ENCODE measurements around the gene DNPEP.

DNPEP gene

GRCh38 chr2:219434718-219435525 is 47.2 kb upstream of the DNPEP start, which contains the start of gene SPEG:
SPEG (plus strand) TSS chr2:219434843; CDS start chr2:219434978, 135 bp downstream.
- Histone ChIP-seq H3K9me3 (ENCODE audit: insufficient read depth, low read depth, low read length) (no peaks in the 10 kb centered on the region), H3K79me1 (ENCODE audit: low read length) (no peaks in the 10 kb centered on the region), H2BK5ac (ENCODE audit: low read depth, low read length, poor library complexity) (no peak within 1 kb of the TSS)

GRCh38 chr2:219434468-219434717 is 46.7 kb upstream of the DNPEP start:
- Histone ChIP-seq H4K91ac (ENCODE audit: low read depth, low read length) (peak overlapping the region; percentile 20), H4K12ac (ENCODE audit: low read depth, low read length) (peak overlapping the region; percentile 26), H3K79me1 (ENCODE audit: low read length) (no peaks in the 10 kb centered on the region), H3K18ac (ENCODE audit: low read length) (no peak overlapping the region), H3K27me3 (ENCODE audit: insufficient read depth, low read length) (peaks cover 11% of the 10 kb centered on the region), H3K14ac (ENCODE audit: low read length) (no peak overlapping the region), H3K4me3 (ENCODE audit: low read depth, low read length) (no peak overlapping the region), H3K4ac (ENCODE audit: low read depth, low read length) (no peak overlapping the region), H3K4me2 (ENCODE audit: low read length) (peak overlapping the region; percentile 38), H3K9ac (ENCODE audit: low read length) (no peak overlapping the region), H4K8ac (ENCODE audit: low read depth, low read length) (peak overlapping the region; percentile 22), H2BK12ac (ENCODE audit: low read length) (no peak overlapping the region), H2BK5ac (ENCODE audit: low read depth, low read length, poor library complexity) (no peak overlapping the region), H3K36me3 (ENCODE audit: control insufficient read depth in 1 of 2, insufficient read depth in 2 of 2, low read length in 2 of 2) (no peaks in the 10 kb centered on the region), H3K27ac (ENCODE audit: low read depth, low read length) (no peak overlapping the region), H3K79me2 (ENCODE audit: control insufficient read depth, insufficient read depth, low read length, poor library complexity) (no peaks in the 10 kb centered on the region), H2AK5ac (ENCODE audit: low read length) (no peak overlapping the region), H3K9me3 (ENCODE audit: insufficient read depth, low read depth, low read length) (no peaks in the 10 kb centered on the region), H3K4me1 (ENCODE audit: control insufficient read depth in 1 of 2, insufficient read depth in 2 of 2, low read length in 2 of 2) (peaks cover 2 to 11% of the 10 kb centered on the region in 2 experiments), H2AFZ (ENCODE audit: insufficient read depth, low read length, poor library complexity) (peak overlapping the region; percentile 8), H3K23ac (ENCODE audit: low read length) (no peak overlapping the region), H2BK120ac (ENCODE audit: insufficient read depth, low read length, poor library complexity) (no peak overlapping the region)
- WGBS (ENCODE audit: extremely low coverage, insufficient coverage, insufficient read length): no CpG with 5 or more reads among the region's 9 CpGs
- no peak for DNase-seq

More at GRCh38 chr2:219434718-219435525, 47.2 kb upstream of the DNPEP start, which contains the start of gene SPEG:
- Histone ChIP-seq H3K23ac (ENCODE audit: low read length) (no peak within 1 kb of the TSS), H3K36me3 (ENCODE audit: control insufficient read depth in 1 of 2, insufficient read depth in 2 of 2, low read length in 2 of 2) (no peaks in the 10 kb centered on the region), H4K12ac (ENCODE audit: low read depth, low read length) (peak within 1 kb of the TSS; percentile 26), H3K79me2 (ENCODE audit: control insufficient read depth, insufficient read depth, low read length, poor library complexity) (no peaks in the 10 kb centered on the region), H3K9ac (ENCODE audit: low read length) (no peak within 1 kb of the TSS), H3K27me3 (ENCODE audit: insufficient read depth, low read length) (peaks cover 11% of the 10 kb centered on the region), H4K8ac (ENCODE audit: low read depth, low read length) (peak within 1 kb of the TSS; percentile 22), H3K27ac (ENCODE audit: low read depth, low read length) (no peak within 1 kb of the TSS), H2AFZ (ENCODE audit: insufficient read depth, low read length, poor library complexity) (peak within 1 kb of the TSS; percentile 8), H2AK5ac (ENCODE audit: low read length) (peak within 1 kb of the TSS; percentile 51), H2BK12ac (ENCODE audit: low read length) (no peak within 1 kb of the TSS), H3K18ac (ENCODE audit: low read length) (no peak within 1 kb of the TSS), H3K4ac (ENCODE audit: low read depth, low read length) (no peak within 1 kb of the TSS), H3K4me3 (ENCODE audit: low read depth, low read length) (no peak within 1 kb of the TSS), H3K14ac (ENCODE audit: low read length) (no peak within 1 kb of the TSS), H3K4me1 (ENCODE audit: control insufficient read depth in 1 of 2, insufficient read depth in 2 of 2, low read length in 2 of 2) (peaks cover 2 to 10% of the 10 kb centered on the region in 2 experiments), H3K4me2 (ENCODE audit: low read length) (peak within 1 kb of the TSS; percentile 38), H4K91ac (ENCODE audit: low read depth, low read length) (peak within 1 kb of the TSS; percentile 20), H2BK120ac (ENCODE audit: insufficient read depth, low read length, poor library complexity) (no peak within 1 kb of the TSS)
- WGBS (ENCODE audit: extremely low coverage, insufficient coverage, insufficient read length): no CpG with 5 or more reads among the region's 77 CpGs
- no peak for DNase-seq

GRCh38 chr2:219433666-219434467 is 46.2 kb upstream of the DNPEP start:
- Histone ChIP-seq H3K23ac (ENCODE audit: low read length) (no peak overlapping the region), H2AK5ac (ENCODE audit: low read length) (peak overlapping the region; percentile 51), H2BK5ac (ENCODE audit: low read depth, low read length, poor library complexity) (no peak overlapping the region), H4K91ac (ENCODE audit: low read depth, low read length) (peak overlapping the region; percentile 20), H2AFZ (ENCODE audit: insufficient read depth, low read length, poor library complexity) (peak overlapping the region; percentile 8), H3K4me3 (ENCODE audit: low read depth, low read length) (no peak overlapping the region), H3K4me1 (ENCODE audit: control insufficient read depth in 1 of 2, insufficient read depth in 2 of 2, low read length in 2 of 2) (peaks cover 2 to 11% of the 10 kb centered on the region in 2 experiments), H3K79me2 (ENCODE audit: control insufficient read depth, insufficient read depth, low read length, poor library complexity) (no peaks in the 10 kb centered on the region), H3K4ac (ENCODE audit: low read depth, low read length) (no peak overlapping the region), H3K14ac (ENCODE audit: low read length) (no peak overlapping the region), H3K18ac (ENCODE audit: low read length) (no peak overlapping the region), H2BK12ac (ENCODE audit: low read length) (no peak overlapping the region), H3K9ac (ENCODE audit: low read length) (no peak overlapping the region), H3K27ac (ENCODE audit: low read depth, low read length) (no peak overlapping the region), H4K12ac (ENCODE audit: low read depth, low read length) (peak overlapping the region; percentile 26), H3K9me3 (ENCODE audit: insufficient read depth, low read depth, low read length) (no peaks in the 10 kb centered on the region), H2BK120ac (ENCODE audit: insufficient read depth, low read length, poor library complexity) (no peak overlapping the region), H3K36me3 (ENCODE audit: control insufficient read depth in 1 of 2, insufficient read depth in 2 of 2, low read length in 2 of 2) (no peaks in the 10 kb centered on the region), H3K27me3 (ENCODE audit: insufficient read depth, low read length) (peaks cover 11% of the 10 kb centered on the region), H4K8ac (ENCODE audit: low read depth, low read length) (peak overlapping the region; percentile 22), H3K4me2 (ENCODE audit: low read length) (no peak overlapping the region), H3K79me1 (ENCODE audit: low read length) (no peaks in the 10 kb centered on the region)
- peak; percentile 64 to 80 for DNase-seq
- no CpG with 5 or more reads among the region's 16 CpGs for WGBS (ENCODE audit: extremely low coverage, insufficient coverage, insufficient read length)

GRCh38 chr2:219430633-219431615 is 43.2 kb upstream of the DNPEP start:
- no peak overlapping the region for H3K9ac ChIP-seq (ENCODE audit: low read length)
- no peak overlapping the region for H4K12ac ChIP-seq (ENCODE audit: low read depth, low read length)
- H3K79me2 ChIP-seq (ENCODE audit: control insufficient read depth, insufficient read depth, low read length, poor library complexity): no peaks in the 10 kb centered on the region
- H3K14ac ChIP-seq (ENCODE audit: low read length): no peak overlapping the region
- no peak overlapping the region for H3K27ac ChIP-seq (ENCODE audit: low read depth, low read length)
- no peak overlapping the region for H2BK120ac ChIP-seq (ENCODE audit: insufficient read depth, low read length, poor library complexity)
- no peak overlapping the region for H3K23ac ChIP-seq (ENCODE audit: low read length)
- H3K4me1 ChIP-seq (ENCODE audit: control insufficient read depth in 1 of 2, insufficient read depth in 2 of 2, low read length in 2 of 2): peaks cover 2 to 11% of the 10 kb centered on the region in 2 experiments
- H4K91ac ChIP-seq (ENCODE audit: low read depth, low read length): peak overlapping the region; percentile 16
- H3K36me3 ChIP-seq (ENCODE audit: control insufficient read depth in 1 of 2, insufficient read depth in 2 of 2, low read length in 2 of 2): no peaks in the 10 kb centered on the region
- H2BK12ac ChIP-seq (ENCODE audit: low read length): no peak overlapping the region
- H3K4me3 ChIP-seq (ENCODE audit: low read depth, low read length): no peak overlapping the region
- no peak overlapping the region for H2AK5ac ChIP-seq (ENCODE audit: low read length)
- no peak overlapping the region for H4K8ac ChIP-seq (ENCODE audit: low read depth, low read length)
- no peak overlapping the region for H3K4me2 ChIP-seq (ENCODE audit: low read length)
- H3K27me3 ChIP-seq (ENCODE audit: insufficient read depth, low read length): peaks cover 11% of the 10 kb centered on the region
- H2BK5ac ChIP-seq (ENCODE audit: low read depth, low read length, poor library complexity): no peak overlapping the region
- no peak overlapping the region for H3K18ac ChIP-seq (ENCODE audit: low read length)
- H3K79me1 ChIP-seq (ENCODE audit: low read length): no peaks in the 10 kb centered on the region
- no CpG with 5 or more reads among the region's 9 CpGs for WGBS (ENCODE audit: extremely low coverage, insufficient coverage, insufficient read length)
- no peak overlapping the region for H2AFZ ChIP-seq (ENCODE audit: insufficient read depth, low read length, poor library complexity)
- no peak for DNase-seq
- no peak overlapping the region for H3K4ac ChIP-seq (ENCODE audit: low read depth, low read length)
- peaks cover under 1% of the 10 kb centered on the region for H3K9me3 ChIP-seq (ENCODE audit: insufficient read depth, low read depth, low read length)

Data from trophoblast cell (in vitro differentiated cells and primary cell).